ENCODE measurements around the gene MYZAP. TPM values are rescaled to one million over a fixed set of nuclear protein-coding genes. Genes with fewer than 3 reads are reported as not detected.

MYZAP gene
- total and polyA plus RNA-seq, 9 of the 15 experiments (the other 6 are each of a cell fraction or from before 2014, with no cell fraction given) = 0.03 TPM; not detected in 8

GRCh38 chr15:57559875-57560274, 31.8 kb upstream of the MYZAP start:
- Histone ChIP-seq H3K4me1 (replicated peaks in 1 of 2; ENCODE audit: control insufficient read depth in 2 of 2, insufficient read depth in 2 of 2, low read length in 2 of 2) (no peaks in the 10 kb centered on the region; a peak in 1 of 5 replicates), H3K9me3 (replicated peaks; ENCODE audit: control insufficient read depth, insufficient read depth, low read depth, low read length) (no peaks in the 10 kb centered on the region), H3K36me3 (ENCODE audit: control insufficient read depth, insufficient read depth, low read length) (no peaks in the 10 kb centered on the region), H3K9ac (ENCODE audit: insufficient read depth in 1 of 2, low read depth in 2 of 2, low read length in 2 of 2) (no peak overlapping the region), H3K27me3 (ENCODE audit: control insufficient read depth in 2 of 2, insufficient read depth in 2 of 2, low read length in 2 of 2) (peaks cover 5 to 39% of the 10 kb centered on the region in 2 experiments), H3K9me1 (ENCODE audit: control insufficient read depth, insufficient read depth, low read length) (no peaks in the 10 kb centered on the region), H3K4me2 (ENCODE audit: insufficient read depth, low read length) (no peak overlapping the region), H3K27ac (ENCODE audit: extremely low read depth, low read depth, low read length) (no peak overlapping the region), H2AFZ (ENCODE audit: low read depth, low read length) (no peak overlapping the region), H3K79me2 (ENCODE audit: control insufficient read depth, insufficient read depth, low read length) (no peaks in the 10 kb centered on the region), H3K4me3 (no peak overlapping the region), H4K20me1 (replicated peaks; ENCODE audit: control insufficient read depth, insufficient read depth, low read length) (no peaks in the 10 kb centered on the region)
- DNase-seq (ENCODE audit: extremely low read depth in 1 of 4, low spot score in 3 of 4) = peak; percentile 69 to 73 (median 71)
- FAIRE-seq = peak; percentile 95
- ChIA-PET CTCF (ENCODE audit: low intra/inter-chr PET ratio) (interaction anchor here (0.6 to 2.9 kb wide), 5 partner anchors 220 to 1942 kb away, joined by 3 to 17 read pairs (median 4); no protein-coding TSS in a partner anchor), POLR2A (interaction anchor here (0.6 kb wide), 1 partner anchor 113 kb away, joined by 3 read pairs; no protein-coding TSS in a partner anchor)
- intact Hi-C loops (cut with micrococcal nuclease) = loop anchor here (2.0 to 5.0 kb wide), 4 partner anchors 52 to 621 kb away; no protein-coding TSS in a partner anchor
- in situ Hi-C loops (cut with MboI) = loop anchor here (10.0 to 25.0 kb wide), 2 partner anchors 502 to 625 kb away; partner anchors contain the start of gene ALDH1A2
- 0% methylated on average over 5 of the region's 5 CpGs for WGBS (ENCODE audit: insufficient coverage, low coverage, missing lambda C conversion rate)
- ATAC-seq = peak; percentile 86
- BruUV-seq (replicated peaks) = no TSS peak
- no peak for TF ChIP-seq SMARCE1 (IDR thresholded peaks at IDR 0.05)
- TF ChIP-seq ZNF280A (IDR thresholded peaks at IDR 0.05; ENCODE audit: low read depth, partially characterized antibody) = no peak
- TF ChIP-seq NBN (IDR thresholded peaks at IDR 0.05; ENCODE audit: low read depth) = no peak
- peak; percentile 44 for TF ChIP-seq SMC3 (conservative IDR thresholded peaks at IDR 0.05; ENCODE audit: insufficient read depth, low read depth, low read length)
- TF ChIP-seq ZNF445 (CRISPR knock-in tag; IDR thresholded peaks at IDR 0.05; ENCODE audit: low read depth) = no peak
- TF ChIP-seq ELK1 (CRISPR knock-in tag; IDR thresholded peaks at IDR 0.05) = no peak
- peak; percentile 63; the same call in 1 of the 2 replicates for TF ChIP-seq STAG1 (CRISPR knock-in tag; IDR thresholded peaks at IDR 0.05; ENCODE audit: borderline replicate concordance)
- TF ChIP-seq SFPQ (IDR thresholded peaks at IDR 0.05; ENCODE audit: low read depth, low read length) = no peak
- no peak for TF ChIP-seq JUNB (CRISPR knock-in tag; conservative IDR thresholded peaks at IDR 0.05)
- no peak for TF ChIP-seq ZNF140 (CRISPR knock-in tag; IDR thresholded peaks at IDR 0.05)
- TF ChIP-seq POLR2G (IDR thresholded peaks at IDR 0.05; ENCODE audit: low read depth, low read length) = no peak
- TF ChIP-seq KDM1A (IDR thresholded peaks at IDR 0.05) = no peak
